B cell (primary cell): Measurements from ENCODE around the gene STOX2. TPM values are rescaled to one million over a fixed set of nuclear protein-coding genes. Genes with fewer than 3 reads are reported as not detected.

Experiments
- ATAC-seq: fragments of 200-7000 bp; cut with Tn5 transposase; one replicate; pipeline ENCODE4 v1.10.0; 2021; ENCODE audit warnings: low read depth, mild to moderate bottlenecking, moderate number of reproducible peaks, moderate library complexity
- CTCF ChIA-PET: fragments of 350-600 bp; sonication (Branson Sonifier 250); formaldehyde crosslinking; loops from one replicate; lab custom pipeline; 2021; ENCODE audit warnings: antibody characterized with exemption, inconsistent platforms; lab: Charles Lee
- POLR2A ChIA-PET: fragments of 350-600 bp; sonication (Branson Sonifier 250); formaldehyde crosslinking; loops from one replicate; lab custom pipeline; 2021; ENCODE audit warnings: antibody characterized with exemption; lab: Charles Lee
- DNase-seq: peaks from one replicate; pipeline ENCODE4 v3.0.0; 2013
- H2AFZ ChIP-seq: 2 replicates; pipeline ENCODE4 v1.6.1; 2012; ENCODE audit warnings: mild to moderate bottlenecking, low read depth, low read length; ENCODE audit not compliant: insufficient read depth, poor library complexity, severe bottlenecking
- H3K27ac ChIP-seq, 2 donors: 1 replicate in 1 of 2; 2 replicates in 1 of 2; pipeline ENCODE4 v1.5.1; 2012 to 2013; ENCODE audit warnings: low read length in 2 of 2, mild to moderate bottlenecking in 2 of 2, moderate library complexity in 1 of 2
- H3K27me3 ChIP-seq, 4 experiments: fragments of 200-600 bp in 1 of 4; sonication (generic) in 1 of 4; replicated peaks in 1 of 4; 1 replicate in 2 of 4; 2 replicates in 2 of 4; pipeline versions ENCODE4 v1.6.1 to v1.7.0; 2013 to 2016; ENCODE audit warnings: low read length in 3 of 4, mild to moderate bottlenecking in 2 of 4, mixed read lengths in 1 of 4, moderate library complexity in 1 of 4; ENCODE audit not compliant: insufficient read depth in 4 of 4, control insufficient read depth in 3 of 4; ENCODE audit errors: control extremely low read depth in 1 of 4
- H3K36me3 ChIP-seq, 2 experiments: replicated peaks in 1 of 2; 1 replicate in 1 of 2; 2 replicates in 1 of 2; pipeline versions ENCODE4 v1.6.1 to v1.7.1; 2013; ENCODE audit warnings: low read length in 1 of 2; ENCODE audit not compliant: insufficient read depth in 2 of 2, control insufficient read depth in 1 of 2; ENCODE audit errors: control extremely low read depth in 1 of 2, extremely low read depth in 1 of 2
- H3K4me1 ChIP-seq, 2 donors: fragments of 200-600 bp in 1 of 2; sonication (generic) in 1 of 2; 1 replicate in 1 of 2; 2 replicates in 1 of 2; pipeline versions ENCODE4 v1.5.1 to v1.6.1; 2013 to 2017; ENCODE audit warnings: low read length in 2 of 2; ENCODE audit not compliant: control insufficient read depth in 2 of 2, insufficient read depth in 2 of 2
- H3K4me2 ChIP-seq: replicated peaks from 2 replicates; pipeline ENCODE3; 2012; ENCODE audit warnings: mild to moderate bottlenecking, low read depth, low read length; ENCODE audit not compliant: poor library complexity, severe bottlenecking
- H3K4me3 ChIP-seq, 5 experiments: fragments of 200-600 bp in 1 of 5; sonication (generic) in 1 of 5; 1 replicate in 3 of 5; 2 replicates in 2 of 5; pipeline versions ENCODE4 v1.5.1 to v1.7.0; 2011 to 2016; ENCODE audit warnings: low read length in 4 of 5, mild to moderate bottlenecking in 4 of 5, low read depth in 2 of 5, control low read depth in 1 of 5, moderate library complexity in 1 of 5; ENCODE audit not compliant: insufficient read depth in 1 of 5; ENCODE audit errors: control extremely low read depth in 1 of 5, extremely low read depth in 1 of 5
- H3K79me2 ChIP-seq: fragments of 200-600 bp; sonication (generic); one replicate; pipeline ENCODE4 v1.6.0; 2016; ENCODE audit warnings: low read length; ENCODE audit not compliant: control insufficient read depth, insufficient read depth
- H3K9ac ChIP-seq: fragments of 200-600 bp; sonication (generic); 2 replicates; pipeline ENCODE4 v1.6.1; 2017; ENCODE audit warnings: mild to moderate bottlenecking, low read length, moderate library complexity
- H3K9me3 ChIP-seq, 3 donors: one replicate each; pipeline versions ENCODE4 v1.6.1 to v1.7.1; 2013; ENCODE audit warnings: low read length in 2 of 3; ENCODE audit not compliant: control insufficient read depth in 2 of 3, insufficient read depth in 1 of 3; ENCODE audit errors: control extremely low read depth in 1 of 3
- H4K20me1 ChIP-seq: 2 replicates; pipeline ENCODE4 v1.6.0; 2012; ENCODE audit warnings: mild to moderate bottlenecking, low read length; ENCODE audit not compliant: insufficient read depth, control insufficient read depth, poor library complexity, severe bottlenecking
- H3K27ac Mint-ChIP-seq: one replicate; pipeline ENCODE4 v1.8.0; 2021; ENCODE audit warnings: mixed read lengths
- H3K27me3 Mint-ChIP-seq: one replicate; pipeline ENCODE4 v1.8.0; 2021; ENCODE audit warnings: mixed read lengths
- H3K4me1 Mint-ChIP-seq: one replicate; pipeline ENCODE4 v1.8.0; 2021; ENCODE audit warnings: mixed read lengths
- H3K4me3 Mint-ChIP-seq: one replicate; pipeline ENCODE4 v1.8.0; 2021; ENCODE audit warnings: mixed read lengths
- H3K9me3 Mint-ChIP-seq: one replicate; pipeline ENCODE4 v1.8.0; 2022; ENCODE audit warnings: mixed read lengths; ENCODE audit not compliant: insufficient read depth
- CTCF ChIP-seq: fragments of 200-600 bp; IDR thresholded peaks from one replicate; pipeline ENCODE4 v1.8.0; 2022; ENCODE audit warnings: antibody characterized with exemption, mild to moderate bottlenecking
- EZH2 ChIP-seq: IDR thresholded peaks from 2 replicates; pipeline ENCODE4 v1.6.1; 2012; ENCODE audit warnings: borderline replicate concordance, low read depth, mild to moderate bottlenecking, moderate library complexity, low read length; ENCODE audit not compliant: insufficient read depth, poor library complexity, severe bottlenecking
- WGBS: methylation state at CpG from one replicate; pipeline ENCODE4 v1.1.5; 2013; ENCODE audit warnings: missing lambda C conversion rate; ENCODE audit not compliant: insufficient coverage; 5-methylcytosine and 5-hydroxymethylcytosine counted together
- intact Hi-C: fragments of 100-400 bp; cut with micrococcal nuclease; formaldehyde crosslinking; loops from one replicate; pipeline ENCODE4 v1.10.0; 2022
- polyA plus RNA-seq: library from polyadenylated mRNA; depleted of rRNA; stranded (reverse); fragments of >200 nt; gene quantifications from 2 replicates; pipeline ENCODE4 v1.2.3, GENCODE V29; 2012
- total RNA-seq, 2 donors: library from RNA; stranded (reverse); fragments of 120-200 nt in 1 of 2; gene quantifications; 1 replicate in 1 of 2; 2 replicates in 1 of 2; pipeline versions ENCODE4 v1.2.3 to v1.2.4, GENCODE V29; 2013 to 2022

STOX2 gene
- total and polyA plus RNA-seq, 2 donors (not counting 1 experiment from before 2014, with no cell fraction given) = under 0.01 TPM; not detected in 1

GRCh38 chr4:183934761-183935160 lies 29.7 kb downstream of the STOX2 start:
- Mint-ChIP-seq H3K27ac (no peak overlapping the region), H3K27me3 (peaks cover 15% of the 10 kb centered on the region), H3K9me3 (no peaks in the 10 kb centered on the region), H3K4me1 (no peaks in the 10 kb centered on the region), H3K4me3 (no peak overlapping the region)
- no peak for TF ChIP-seq CTCF
- TF ChIP-seq EZH2 = no peak
- ChIA-PET CTCF (no interaction called here), POLR2A (no interaction called here)
- H3K27ac ChIP-seq = no peak overlapping the region
- ATAC-seq = no peak
- H3K9me3 ChIP-seq = no peaks in the 10 kb centered on the region
- no peaks in the 10 kb centered on the region for H4K20me1 ChIP-seq
- H3K79me2 ChIP-seq = no peaks in the 10 kb centered on the region
- no peak overlapping the region for H3K4me2 ChIP-seq
- no peak overlapping the region for H3K4me3 ChIP-seq
- intact Hi-C loops = no loop called here
- H3K4me1 ChIP-seq = no peaks in the 10 kb centered on the region
- DNase-seq = no peak
- 96% methylated on average over 3 of the region's 6 CpGs for WGBS
- no peaks in the 10 kb centered on the region for H3K36me3 ChIP-seq
- H3K9ac ChIP-seq = no peak overlapping the region
- peaks cover 0 to 5% (median 0%) of the 10 kb centered on the region in 4 experiments for H3K27me3 ChIP-seq
- no peak overlapping the region for H2AFZ ChIP-seq

GRCh38 chr4:183935355-183936005 lies 30.4 kb downstream of the STOX2 start:
- ATAC-seq (no peak), DNase-seq (no peak)
- H3K36me3 ChIP-seq = no peaks in the 10 kb centered on the region
- H3K4me2 ChIP-seq = no peak overlapping the region
- Mint-ChIP-seq H3K4me3 (no peak overlapping the region), H3K4me1 (no peaks in the 10 kb centered on the region), H3K9me3 (no peaks in the 10 kb centered on the region), H3K27me3 (peaks cover 15% of the 10 kb centered on the region), H3K27ac (no peak overlapping the region)
- no peak overlapping the region for H3K27ac ChIP-seq
- no peak overlapping the region for H2AFZ ChIP-seq
- no peaks in the 10 kb centered on the region for H3K79me2 ChIP-seq
- ChIA-PET CTCF (no interaction called here), POLR2A (no interaction called here)
- no peak for TF ChIP-seq CTCF
- no peak for TF ChIP-seq EZH2
- no peaks in the 10 kb centered on the region for H3K9me3 ChIP-seq
- intact Hi-C loops = no loop called here
- no peaks in the 10 kb centered on the region for H4K20me1 ChIP-seq
- H3K9ac ChIP-seq = no peak overlapping the region
- 85% methylated on average over 2 of the region's 2 CpGs for WGBS
- no peak overlapping the region for H3K4me3 ChIP-seq
- H3K27me3 ChIP-seq = peaks cover 0 to 5% (median 0%) of the 10 kb centered on the region in 4 experiments
- H3K4me1 ChIP-seq = no peaks in the 10 kb centered on the region
